Ovary (tissue), 3 donors: ENCODE data around the gene CKAP4.

Experiments
- POLR2A ChIP-seq: fragments of 450-650 bp; IDR thresholded peaks from one replicate; pipeline ENCODE4 v1.6.1; 2017; ENCODE audit warnings: antibody characterized with exemption, mild to moderate bottlenecking, moderate library complexity
- TF ChIP-seq, protein P1 (sequence below), 3 donors: fragments of 450-650 bp in 2 of 3; fragments of 200-600 bp in 1 of 3; IDR thresholded peaks; one replicate each; pipeline versions ENCODE4 v1.5.1 to v1.8.0; 2016 to 2022; ENCODE audit warnings: antibody characterized with exemption in 3 of 3, mild to moderate bottlenecking in 1 of 3
- donor health status: DM: no; HTN: no; CAD: no.

DNA sequence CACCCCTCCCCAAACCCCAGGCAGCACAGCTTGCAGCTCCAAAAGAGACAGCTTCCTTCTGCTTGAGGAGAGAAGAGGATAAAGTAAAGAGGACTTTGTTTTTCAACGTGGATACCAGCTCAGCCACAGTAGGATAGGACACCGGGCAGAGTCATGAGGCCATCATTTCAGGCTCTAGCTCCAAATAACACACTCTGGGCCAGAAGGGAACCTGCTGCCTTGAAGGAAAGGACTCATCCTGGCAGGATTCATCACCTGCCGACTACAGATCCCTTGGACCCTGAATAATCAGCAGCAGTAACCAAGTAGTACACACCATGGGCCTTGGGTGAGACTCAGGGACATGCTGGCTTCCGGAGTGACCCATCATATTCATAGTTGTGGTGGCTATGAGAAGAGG, 10.4 kb upstream of the CKAP4 start:
- TF ChIP-seq POLR2A, result no peak
- TF ChIP-seq, protein P1, sequence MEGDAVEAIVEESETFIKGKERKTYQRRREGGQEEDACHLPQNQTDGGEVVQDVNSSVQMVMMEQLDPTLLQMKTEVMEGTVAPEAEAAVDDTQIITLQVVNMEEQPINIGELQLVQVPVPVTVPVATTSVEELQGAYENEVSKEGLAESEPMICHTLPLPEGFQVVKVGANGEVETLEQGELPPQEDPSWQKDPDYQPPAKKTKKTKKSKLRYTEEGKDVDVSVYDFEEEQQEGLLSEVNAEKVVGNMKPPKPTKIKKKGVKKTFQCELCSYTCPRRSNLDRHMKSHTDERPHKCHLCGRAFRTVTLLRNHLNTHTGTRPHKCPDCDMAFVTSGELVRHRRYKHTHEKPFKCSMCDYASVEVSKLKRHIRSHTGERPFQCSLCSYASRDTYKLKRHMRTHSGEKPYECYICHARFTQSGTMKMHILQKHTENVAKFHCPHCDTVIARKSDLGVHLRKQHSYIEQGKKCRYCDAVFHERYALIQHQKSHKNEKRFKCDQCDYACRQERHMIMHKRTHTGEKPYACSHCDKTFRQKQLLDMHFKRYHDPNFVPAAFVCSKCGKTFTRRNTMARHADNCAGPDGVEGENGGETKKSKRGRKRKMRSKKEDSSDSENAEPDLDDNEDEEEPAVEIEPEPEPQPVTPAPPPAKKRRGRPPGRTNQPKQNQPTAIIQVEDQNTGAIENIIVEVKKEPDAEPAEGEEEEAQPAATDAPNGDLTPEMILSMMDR (IDR thresholded peaks at IDR 0.05), result no peak
